ACHN (cell line): ENCODE results near the gene CYP4F2.
"Not testable (repeated sequence)": the region's sequence is repeated elsewhere in the genome, so short reads cannot be mapped to it uniquely, and the experiment has no call there.

ENCODE experiments used
- DNase-seq: peaks from one replicate; pipeline ENCODE4 v3.0.0-alpha.2; 2015
- in situ Hi-C: cut with HindIII; loops from 2 replicates; pipeline ENCODE4 v1.10.0; 2017; ENCODE audit warnings: low sequenced_read_pairs, low pct_ligation_motif_present, low pct_unique_long_range_greater_than_20kb

Gene CYP4F2

GRCh38 chr19:15897738-15898276 is at the start of gene CYP4F2:
Gene CYP4F2, minus strand, starts transcription at chr19:15898074. Its CDS starts 463 bp downstream, at chr19:15897611.
- no peak for DNase-seq
- in situ Hi-C loops = no loop called here

GRCh38 chr19:15945301-15945700 is 47.4 kb upstream of the CYP4F2 start:
- no peak for DNase-seq
- in situ Hi-C loops = no loop called here

- no peak for DNase-seq
- in situ Hi-C loops = no loop called here
Observed at GRCh38 chr19:15944401-15944800, 46.5 kb upstream of the CYP4F2 start.

DNA sequence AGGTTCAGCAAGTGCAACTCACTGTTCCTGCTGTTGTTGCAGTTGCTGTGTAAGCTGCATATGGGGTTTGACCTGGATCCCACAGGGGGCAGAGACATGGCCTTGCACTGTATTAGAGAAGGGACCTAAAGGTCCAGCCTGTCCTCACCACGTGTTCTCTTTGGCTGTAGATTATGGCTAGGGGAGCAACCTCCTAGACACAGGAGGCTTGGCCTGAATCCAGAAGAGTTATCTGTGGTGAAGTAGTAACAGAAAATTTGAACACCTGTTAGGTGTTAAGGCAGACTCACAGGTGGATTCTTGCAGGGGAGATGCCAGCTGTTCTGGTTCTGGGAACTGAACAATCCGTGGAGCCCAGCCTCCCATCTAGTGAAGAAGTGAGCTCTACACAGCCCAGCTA is 39.9 kb upstream of the CYP4F2 start:
- DNase-seq = no peak
- in situ Hi-C loops = no loop called here

- DNase-seq = no peak
- in situ Hi-C loops = no loop called here
Observed at GRCh38 chr19:15936950-15937349, 39.1 kb upstream of the CYP4F2 start.

DNA sequence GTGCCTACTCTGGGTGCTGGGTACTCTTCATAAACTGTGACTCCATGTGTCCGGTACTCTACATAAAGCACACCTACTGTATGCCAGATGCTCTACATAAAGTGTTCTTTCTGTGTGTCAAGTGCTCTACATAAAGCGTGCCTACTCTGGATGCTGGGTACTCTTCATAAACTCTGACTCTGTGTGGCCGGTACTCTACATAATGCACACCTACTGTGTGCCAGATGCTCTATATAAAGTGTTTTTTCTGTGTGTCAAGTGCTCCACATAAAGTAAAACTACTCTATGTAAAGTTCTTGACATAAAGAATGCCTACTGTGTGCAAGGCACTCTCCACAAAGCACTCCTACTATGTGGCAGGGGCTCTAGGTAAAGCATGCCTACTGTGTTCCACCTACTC is 38.3 kb upstream of the CYP4F2 start:
- DNase-seq = no peak
- in situ Hi-C loops = no loop called here

- no peak for DNase-seq
Observed at GRCh38 chr19:15935167-15935702, 37.4 kb upstream of the CYP4F2 start.

DNA sequence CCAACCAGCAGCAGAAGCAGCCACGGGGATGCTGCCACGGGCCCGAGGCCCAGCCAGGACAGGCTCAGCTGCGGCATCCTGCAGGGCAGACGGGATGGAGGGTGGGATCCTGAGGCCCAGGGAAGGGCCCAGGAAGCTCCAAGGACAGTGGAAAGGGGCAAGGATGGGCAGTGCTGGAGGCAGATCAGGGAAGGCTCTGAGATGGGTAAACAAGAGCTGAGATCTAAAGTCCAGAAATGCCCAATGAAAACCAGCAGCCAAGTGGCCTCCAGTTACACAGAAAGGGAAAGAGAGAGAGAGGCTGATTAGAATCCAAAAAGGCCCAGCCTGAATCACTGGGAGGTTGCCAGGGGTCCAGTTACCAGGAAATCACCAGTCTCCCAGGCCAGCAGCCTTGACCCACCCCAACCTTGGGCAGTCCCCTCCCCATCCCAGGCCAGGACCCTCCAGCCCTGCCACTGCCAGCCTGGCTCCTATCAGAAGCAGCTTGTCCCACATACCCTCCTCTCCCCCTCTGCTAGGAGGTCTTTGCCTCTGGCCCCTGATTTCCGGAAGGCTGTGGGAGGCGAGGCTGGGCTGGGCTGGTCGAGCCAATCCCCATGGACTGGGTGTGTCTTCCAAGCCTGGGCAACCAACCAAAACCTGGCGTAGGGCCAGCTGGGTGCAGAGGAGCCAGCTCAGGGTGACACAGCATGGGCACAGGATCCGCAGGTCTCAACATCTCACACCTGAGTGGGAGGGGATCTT is 36.6 kb upstream of the CYP4F2 start, which contains the start of gene CYP4F11:
TSS of gene CYP4F11 (minus strand) at position 198 of the 747 bp plus-strand sequence. CDS start at position 77, 121 bp downstream.
- in situ Hi-C loops = no loop called here
- no peak for DNase-seq

More at GRCh38 chr19:15935167-15935702, 37.4 kb upstream of the CYP4F2 start:
- in situ Hi-C loops = no loop called here

GRCh38 chr19:15933761-15934331 is 36.0 kb upstream of the CYP4F2 start:
- DNase-seq, in situ Hi-C loops: not testable (repeated sequence)

- DNase-seq = no peak
- in situ Hi-C loops = no loop called here
Observed at GRCh38 chr19:15928321-15928720, 30.4 kb upstream of the CYP4F2 start.

GRCh38 chr19:15926484-15926883 is 28.6 kb upstream of the CYP4F2 start:
- DNase-seq = no peak
- in situ Hi-C loops = no loop called here

DNA sequence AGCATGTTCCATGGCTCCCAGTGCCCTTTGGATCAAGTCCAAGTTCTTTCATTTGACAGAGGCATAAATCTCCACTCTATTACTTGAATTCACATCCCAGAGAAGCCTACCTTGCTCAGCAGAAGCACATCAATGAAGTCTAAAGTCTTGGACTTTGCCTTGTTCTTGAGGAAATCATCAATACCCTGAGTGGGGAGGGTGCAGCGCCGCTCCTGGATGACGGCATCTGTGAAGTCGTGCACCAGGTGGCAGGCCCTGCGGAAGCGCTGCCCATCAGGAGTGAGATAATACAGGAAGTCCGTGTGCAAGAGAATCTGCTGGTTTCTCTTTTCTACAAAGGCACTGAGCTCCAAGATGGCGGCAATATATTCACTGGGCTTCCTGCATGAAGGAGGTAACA is 25.8 kb upstream of the CYP4F2 start:
- no peak for DNase-seq
- in situ Hi-C loops = no loop called here

- in situ Hi-C loops = no loop called here
- no peak for DNase-seq
Observed at GRCh38 chr19:15922021-15922420, 24.1 kb upstream of the CYP4F2 start.

DNA sequence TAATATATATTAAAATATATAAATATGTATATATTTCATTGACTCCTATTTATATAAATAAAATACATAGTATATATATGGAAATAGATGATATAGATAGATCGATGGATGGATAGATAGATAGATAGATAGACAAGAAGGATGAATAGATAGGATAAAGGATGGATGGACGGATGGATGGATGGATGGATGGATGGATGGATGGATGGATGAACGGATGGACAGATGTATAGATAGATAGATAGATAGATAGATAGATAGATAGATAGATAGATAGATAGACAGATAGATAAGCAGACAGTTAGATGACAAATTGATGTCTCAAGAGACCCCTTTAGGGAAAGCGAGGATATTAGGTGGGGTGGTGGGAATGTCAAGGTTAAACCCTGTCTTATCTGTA is 21.4 kb upstream of the CYP4F2 start:
- DNase-seq = no peak
- in situ Hi-C loops = no loop called here

GRCh38 chr19:15915109-15915508 is 17.2 kb upstream of the CYP4F2 start:
- DNase-seq = no peak
- in situ Hi-C loops = no loop called here

- in situ Hi-C loops = no loop called here
- DNase-seq = no peak
Observed at GRCh38 chr19:15913830-15914229, 16.0 kb upstream of the CYP4F2 start.

DNA sequence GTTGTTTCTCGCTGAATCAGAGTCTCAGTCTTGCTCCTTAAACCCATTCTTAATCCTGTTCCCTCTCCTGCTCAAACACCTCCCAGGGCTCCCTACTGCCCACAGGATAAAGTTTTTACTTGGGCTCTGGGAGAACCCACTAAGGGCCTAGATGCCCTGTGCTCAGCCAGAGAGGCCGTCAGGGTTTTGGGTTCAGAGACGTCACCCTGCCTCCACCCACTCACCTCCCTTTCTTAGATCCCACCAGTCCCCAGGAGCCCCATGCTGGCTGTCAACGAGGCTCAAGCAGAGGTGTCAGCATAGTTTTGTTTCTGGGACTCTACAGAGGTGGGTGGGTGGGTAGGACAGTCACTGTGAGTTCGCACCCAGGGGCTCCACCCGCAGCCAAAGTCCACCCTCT is 15.5 kb upstream of the CYP4F2 start:
- no peak for DNase-seq
- in situ Hi-C loops = no loop called here

GRCh38 chr19:15911599-15912235 is 13.8 kb upstream of the CYP4F2 start:
- no peak for DNase-seq
- in situ Hi-C loops = no loop called here

DNA sequence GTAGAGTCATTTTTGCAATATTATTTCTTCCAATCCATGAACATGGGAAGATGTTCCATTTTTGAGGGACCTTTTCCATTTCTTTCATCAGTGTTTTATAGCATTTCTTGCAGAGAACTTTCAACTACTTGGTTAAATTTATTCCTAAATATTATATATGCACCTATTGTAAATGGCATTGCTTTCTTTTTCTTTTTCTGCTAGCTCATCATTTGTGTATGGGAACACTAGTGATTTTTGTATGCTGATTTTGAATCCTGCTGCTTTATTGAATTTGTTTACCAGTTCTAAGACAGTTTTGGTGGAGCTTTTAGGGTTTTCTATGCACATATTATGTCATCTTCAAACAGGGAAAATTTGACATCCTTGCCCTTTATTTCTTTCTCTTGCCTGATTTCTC is 7.2 kb upstream of the CYP4F2 start:
- in situ Hi-C loops = no loop called here
- DNase-seq = no peak
